H9 (cell line): ENCODE data around the gene IL17REL. TPM values are rescaled to one million over a fixed set of nuclear protein-coding genes. Genes with fewer than 3 reads are reported as not detected.

Experiments
- DNase-seq: peaks from one replicate; pipeline ENCODE4 v3.0.0-alpha.2; 2017
- H2AFZ ChIP-seq: one replicate; pipeline ENCODE4 v1.6.1; 2013; ENCODE audit warnings: mild to moderate bottlenecking, low read length, control low read depth, moderate library complexity
- H2AK5ac ChIP-seq: 2 replicates; pipeline ENCODE4 v1.6.1; 2013; ENCODE audit warnings: low read length, control low read depth, mixed read lengths; ENCODE audit not compliant: insufficient read length
- H2BK120ac ChIP-seq: one replicate; pipeline ENCODE4 v1.6.1; 2013; ENCODE audit warnings: low read depth, mild to moderate bottlenecking, low read length, control low read depth, inconsistent platforms; ENCODE audit not compliant: poor library complexity, severe bottlenecking
- H2BK12ac ChIP-seq: 2 replicates; pipeline ENCODE4 v1.6.1; 2013; ENCODE audit warnings: low read length, control low read depth, mixed read lengths, low read depth; ENCODE audit not compliant: insufficient read length
- H2BK15ac ChIP-seq: 2 replicates; pipeline ENCODE4 v1.6.1; 2013; ENCODE audit warnings: low read depth, low read length, control low read depth
- H2BK20ac ChIP-seq: one replicate; pipeline ENCODE4 v1.6.1; 2013; ENCODE audit warnings: low read depth, mild to moderate bottlenecking, low read length, control low read depth, inconsistent platforms; ENCODE audit not compliant: poor library complexity, severe bottlenecking
- H2BK5ac ChIP-seq: 2 replicates; pipeline ENCODE4 v1.6.1; 2013; ENCODE audit warnings: low read length, control low read depth, mixed read lengths; ENCODE audit not compliant: insufficient read length
- H3K14ac ChIP-seq: 2 replicates; pipeline ENCODE4 v1.6.1; 2013; ENCODE audit warnings: low read length, control low read depth; ENCODE audit not compliant: insufficient read depth
- H3K18ac ChIP-seq: 2 replicates; pipeline ENCODE4 v1.6.1; 2013; ENCODE audit warnings: low read depth, mild to moderate bottlenecking, mixed read lengths, low read length, control low read depth; ENCODE audit not compliant: insufficient read length
- H3K23ac ChIP-seq: 2 replicates; pipeline ENCODE4 v1.6.1; 2013; ENCODE audit warnings: low read length, control low read depth, mixed read lengths, low read depth; ENCODE audit not compliant: insufficient read length
- H3K23me2 ChIP-seq: 2 replicates; pipeline ENCODE4 v1.6.1; 2013; ENCODE audit warnings: low read depth, mild to moderate bottlenecking, mixed read lengths, low read length, control low read depth; ENCODE audit not compliant: insufficient read length, poor library complexity, severe bottlenecking
- H3K27ac ChIP-seq: 2 replicates; pipeline ENCODE4 v1.5.1; 2013; ENCODE audit warnings: low read length, control low read depth, mixed read lengths, low read depth; ENCODE audit not compliant: insufficient read length
- H3K27me3 ChIP-seq: 2 replicates; pipeline ENCODE4 v1.6.1; 2013; ENCODE audit warnings: low read length, control low read depth, inconsistent platforms; ENCODE audit not compliant: insufficient read depth
- H3K4ac ChIP-seq: 2 replicates; pipeline ENCODE4 v1.6.1; 2013; ENCODE audit warnings: low read depth, mild to moderate bottlenecking, control low read depth, inconsistent platforms, low read length, moderate library complexity
- H3K4me1 ChIP-seq: 2 replicates; pipeline ENCODE4 v1.6.1; 2013; ENCODE audit warnings: low read length, control low read depth, inconsistent platforms; ENCODE audit not compliant: insufficient read depth
- H3K4me2 ChIP-seq: 2 replicates; pipeline ENCODE4 v1.6.1; 2013; ENCODE audit warnings: low read length, control low read depth, mixed read lengths; ENCODE audit not compliant: insufficient read length, insufficient read depth
- H3K56ac ChIP-seq: 2 replicates; pipeline ENCODE4 v1.6.1; 2013; ENCODE audit warnings: low read depth, mild to moderate bottlenecking, mixed read lengths, low read length, control low read depth; ENCODE audit not compliant: insufficient read length
- H3K79me1 ChIP-seq: 2 replicates; pipeline ENCODE4 v1.6.1; 2013; ENCODE audit warnings: low read depth, mild to moderate bottlenecking, moderate library complexity, low read length, control low read depth, inconsistent platforms; ENCODE audit not compliant: insufficient read depth, poor library complexity, severe bottlenecking
- H3K79me2 ChIP-seq: 2 replicates; pipeline ENCODE4 v1.6.1; 2013; ENCODE audit warnings: low read length, control low read depth, inconsistent platforms; ENCODE audit not compliant: insufficient read depth
- H3K9ac ChIP-seq: 2 replicates; pipeline ENCODE4 v1.6.1; 2013; ENCODE audit warnings: low read length, control low read depth, mixed read lengths; ENCODE audit not compliant: insufficient read length; ENCODE audit errors: extremely low read depth
- H3K9me3 ChIP-seq: one replicate; pipeline ENCODE4 v1.6.1; 2013; ENCODE audit warnings: low read depth, low read length, inconsistent platforms; ENCODE audit not compliant: control insufficient read depth
- H3T11ph ChIP-seq: one replicate; pipeline ENCODE4 v1.6.1; 2013; ENCODE audit warnings: mild to moderate bottlenecking, low read length, control low read depth, inconsistent platforms
- H4K20me1 ChIP-seq: one replicate; pipeline ENCODE4 v1.6.1; 2013; ENCODE audit not compliant: control insufficient read depth, insufficient read length, insufficient read depth
- H4K5ac ChIP-seq: 2 replicates; pipeline ENCODE4 v1.6.1; 2013; ENCODE audit warnings: low read depth, mild to moderate bottlenecking, mixed read lengths, low read length, control low read depth; ENCODE audit not compliant: insufficient read length
- H4K8ac ChIP-seq: replicated peaks from 2 replicates; pipeline ENCODE4 v1.6.1; 2013; ENCODE audit warnings: low read length, control low read depth, mixed read lengths, low read depth; ENCODE audit not compliant: insufficient read length
- H4K91ac ChIP-seq: 2 replicates; pipeline ENCODE4 v1.6.1; 2013; ENCODE audit warnings: low read depth, mild to moderate bottlenecking, moderate library complexity, mixed read lengths, low read length, control low read depth; ENCODE audit not compliant: insufficient read length
- H3K27ac Mint-ChIP-seq, 3 experiments: 2 replicates in 2 of 3; 3 replicates in 1 of 3; pipeline ENCODE4 v1.8.0; 2020 to 2021; ENCODE audit warnings: mixed read lengths in 3 of 3, mild to moderate bottlenecking in 1 of 3, moderate library complexity in 1 of 3
- H3K27me3 Mint-ChIP-seq: 2 replicates; pipeline ENCODE4 v1.8.0; 2021; ENCODE audit warnings: low read depth, mild to moderate bottlenecking, moderate library complexity, mixed read lengths
- H3K36me3 Mint-ChIP-seq, 3 experiments: 2 replicates in 2 of 3; 3 replicates in 1 of 3; pipeline ENCODE4 v1.8.0; 2020 to 2021; ENCODE audit warnings: low read depth in 3 of 3, mixed read lengths in 3 of 3; ENCODE audit not compliant: insufficient read depth in 1 of 3
- H3K4me1 Mint-ChIP-seq, 2 experiments: 2 replicates each; pipeline ENCODE4 v1.8.0; 2020; ENCODE audit warnings: mixed read lengths in 2 of 2
- H3K4me3 Mint-ChIP-seq, 2 experiments: 2 replicates in 1 of 2; 3 replicates in 1 of 2; pipeline ENCODE4 v1.8.0; 2020 to 2021; ENCODE audit warnings: mild to moderate bottlenecking in 2 of 2, mixed read lengths in 2 of 2, moderate library complexity in 1 of 2
- H3K9me3 Mint-ChIP-seq, 2 experiments: 2 replicates in 1 of 2; 3 replicates in 1 of 2; pipeline ENCODE4 v1.8.0; 2020; ENCODE audit warnings: mild to moderate bottlenecking in 2 of 2, mixed read lengths in 2 of 2, moderate library complexity in 1 of 2
- WGBS: extraction: QIAGEN DNeasy Blood & Tissue Kit; methylation state at CpG from one replicate; pipeline ENCODE4 v1.1.7; 2013; ENCODE audit warnings: missing lambda C conversion rate, low lambda C conversion rate, mixed read lengths; ENCODE audit not compliant: insufficient read length; ENCODE audit errors: extremely low coverage; 5-methylcytosine and 5-hydroxymethylcytosine counted together
- total RNA-seq: library from RNA; stranded (reverse); gene quantifications from 2 replicates; pipeline ENCODE4 v1.2.1, GENCODE V29; 2021
- TF ChIP-seq, protein P1 (sequence below): fragments of 200-600 bp; sonication (generic); conservative IDR thresholded peaks from 3 replicates; pipeline ENCODE4 v1.8.0; 2021; ENCODE audit warnings: antibody characterized with exemption, mild to moderate bottlenecking

Gene IL17REL
- total RNA-seq, 1 experiment from 2014 or later = 0.20 TPM

DNA sequence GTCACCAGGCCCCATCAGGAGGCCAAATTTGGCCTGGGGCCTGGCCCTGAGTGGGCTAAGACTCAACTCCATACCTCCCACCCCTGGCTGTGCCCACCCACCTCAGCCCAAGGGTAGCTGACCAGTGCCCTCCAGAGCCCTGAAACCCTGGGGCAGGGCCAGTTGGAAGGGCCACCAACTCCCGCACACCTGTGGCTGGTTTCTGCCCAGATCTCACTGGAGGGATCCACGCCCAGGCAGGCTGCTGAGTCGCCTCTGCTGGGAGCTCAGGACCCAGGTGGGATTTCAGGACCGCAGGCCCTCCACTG, 60.9 kb downstream of the IL17REL start:
- H2BK120ac ChIP-seq = no peak overlapping the region
- H3K27me3 ChIP-seq = no peaks in the 10 kb centered on the region
- no peak overlapping the region for H4K91ac ChIP-seq
- no peak overlapping the region for H3K9ac ChIP-seq
- H2BK20ac ChIP-seq = no peak overlapping the region
- no peaks in the 10 kb centered on the region for H3K79me1 ChIP-seq
- H4K8ac ChIP-seq = no peak overlapping the region
- no peaks in the 10 kb centered on the region for H3K9me3 Mint-ChIP-seq
- H3K4ac ChIP-seq = no peak overlapping the region
- H2BK15ac ChIP-seq = no peak overlapping the region
- no peak overlapping the region for H2BK12ac ChIP-seq
- no peaks in the 10 kb centered on the region for H3K27me3 Mint-ChIP-seq
- no peak overlapping the region for H3K18ac ChIP-seq
- no peaks in the 10 kb centered on the region for H3K4me1 ChIP-seq
- no peak overlapping the region for H3K4me3 Mint-ChIP-seq
- no peak overlapping the region for H3K23ac ChIP-seq
- H3K14ac ChIP-seq = no peak overlapping the region; the same call in 1 of the 2 replicates
- no peak overlapping the region for H3K27ac ChIP-seq
- no peaks in the 10 kb centered on the region for H3K79me2 ChIP-seq
- H4K5ac ChIP-seq = no peak overlapping the region
- WGBS = no CpG with 5 or more reads among the region's 4 CpGs
- no peak overlapping the region for H3K4me2 ChIP-seq
- H3K9me3 ChIP-seq = no peaks in the 10 kb centered on the region
- H3K4me1 Mint-ChIP-seq = peaks cover 5 to 19% of the 10 kb centered on the region in 2 experiments
- DNase-seq = no peak
- no peak overlapping the region for H3T11ph ChIP-seq
- no peak overlapping the region for H3K27ac Mint-ChIP-seq
- H3K23me2 ChIP-seq = no peaks in the 10 kb centered on the region
- H4K20me1 ChIP-seq = no peaks in the 10 kb centered on the region
- H2AK5ac ChIP-seq = no peak overlapping the region
- H2AFZ ChIP-seq = no peak overlapping the region
- H3K36me3 Mint-ChIP-seq = no peaks in the 10 kb centered on the region
- no peak overlapping the region for H2BK5ac ChIP-seq
- H3K56ac ChIP-seq = no peak overlapping the region
- TF ChIP-seq, protein P1, sequence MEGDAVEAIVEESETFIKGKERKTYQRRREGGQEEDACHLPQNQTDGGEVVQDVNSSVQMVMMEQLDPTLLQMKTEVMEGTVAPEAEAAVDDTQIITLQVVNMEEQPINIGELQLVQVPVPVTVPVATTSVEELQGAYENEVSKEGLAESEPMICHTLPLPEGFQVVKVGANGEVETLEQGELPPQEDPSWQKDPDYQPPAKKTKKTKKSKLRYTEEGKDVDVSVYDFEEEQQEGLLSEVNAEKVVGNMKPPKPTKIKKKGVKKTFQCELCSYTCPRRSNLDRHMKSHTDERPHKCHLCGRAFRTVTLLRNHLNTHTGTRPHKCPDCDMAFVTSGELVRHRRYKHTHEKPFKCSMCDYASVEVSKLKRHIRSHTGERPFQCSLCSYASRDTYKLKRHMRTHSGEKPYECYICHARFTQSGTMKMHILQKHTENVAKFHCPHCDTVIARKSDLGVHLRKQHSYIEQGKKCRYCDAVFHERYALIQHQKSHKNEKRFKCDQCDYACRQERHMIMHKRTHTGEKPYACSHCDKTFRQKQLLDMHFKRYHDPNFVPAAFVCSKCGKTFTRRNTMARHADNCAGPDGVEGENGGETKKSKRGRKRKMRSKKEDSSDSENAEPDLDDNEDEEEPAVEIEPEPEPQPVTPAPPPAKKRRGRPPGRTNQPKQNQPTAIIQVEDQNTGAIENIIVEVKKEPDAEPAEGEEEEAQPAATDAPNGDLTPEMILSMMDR = no peak
